IPS DF 19.7 (cell line): ENCODE data around the gene C22orf39.
"Not testable (repeated sequence)": the region's sequence is repeated elsewhere in the genome, so short reads cannot be mapped to it uniquely, and the experiment has no call there.

Experiments used
- DNase-seq: peaks from one replicate; pipeline ENCODE4 v3.0.0-alpha.2; 2013; ENCODE audit warnings: low read depth, low spot score

Gene C22orf39

DNA sequence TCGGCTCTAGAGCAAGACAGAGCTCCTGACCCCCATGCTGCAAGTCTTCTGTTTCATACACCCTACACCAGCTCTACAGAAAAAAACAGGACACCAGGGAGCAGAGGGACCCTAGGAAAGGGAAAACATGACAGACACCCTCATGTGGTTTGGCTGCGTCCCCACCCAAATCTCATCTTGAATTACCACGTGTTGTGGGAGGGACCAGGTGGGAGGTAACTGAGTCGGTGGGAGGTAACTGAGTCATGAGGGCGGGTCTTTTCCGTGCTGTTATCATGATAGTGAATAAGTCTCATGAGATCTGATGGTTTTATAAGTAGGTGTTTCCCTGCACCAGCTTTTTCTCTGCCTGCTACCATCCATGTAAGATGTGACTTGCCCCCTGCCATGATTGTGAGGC is 6.6 kb upstream of the C22orf39 start:
- DNase-seq = no peak

DNA sequence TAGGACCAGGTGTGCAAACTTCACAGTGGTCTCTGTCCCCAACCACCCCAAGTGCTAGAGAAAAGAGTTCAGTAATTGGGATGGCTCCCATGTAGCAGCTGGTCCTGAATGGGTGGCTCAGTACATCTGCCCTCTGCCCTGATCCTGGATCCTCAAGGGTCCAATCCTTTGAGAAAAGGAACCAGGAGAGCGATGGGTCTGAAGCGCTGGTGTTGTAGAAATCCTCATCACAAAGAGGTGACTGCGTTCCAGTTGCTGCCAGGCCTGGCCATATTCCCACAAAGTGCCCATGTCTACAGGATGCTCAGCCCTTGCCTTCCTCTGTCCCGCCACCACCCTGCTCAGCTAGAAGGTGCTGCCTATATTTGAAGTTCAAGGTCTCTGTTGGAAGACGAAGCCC is 6.2 kb upstream of the C22orf39 start:
- no peak for DNase-seq

DNA sequence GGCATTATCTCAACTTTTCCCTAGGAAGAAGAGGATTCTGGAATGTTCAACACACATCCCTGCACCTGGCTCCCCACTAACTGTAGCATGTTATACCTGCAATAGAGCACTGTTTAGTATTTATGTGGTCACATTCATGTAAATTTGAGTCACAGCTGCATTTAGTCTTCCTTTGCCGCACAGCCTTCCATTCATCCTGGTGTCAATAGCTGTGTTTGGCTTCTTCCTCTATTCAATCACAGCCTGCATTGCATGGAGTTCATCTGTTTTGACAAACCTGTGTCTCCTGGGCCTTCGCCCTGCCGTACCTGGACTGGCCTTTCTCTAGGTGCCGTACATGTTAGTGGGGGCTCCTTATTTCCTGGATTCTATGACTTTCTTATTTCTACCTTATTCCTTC is 4.1 kb upstream of the C22orf39 start:
- DNase-seq = no peak

DNA sequence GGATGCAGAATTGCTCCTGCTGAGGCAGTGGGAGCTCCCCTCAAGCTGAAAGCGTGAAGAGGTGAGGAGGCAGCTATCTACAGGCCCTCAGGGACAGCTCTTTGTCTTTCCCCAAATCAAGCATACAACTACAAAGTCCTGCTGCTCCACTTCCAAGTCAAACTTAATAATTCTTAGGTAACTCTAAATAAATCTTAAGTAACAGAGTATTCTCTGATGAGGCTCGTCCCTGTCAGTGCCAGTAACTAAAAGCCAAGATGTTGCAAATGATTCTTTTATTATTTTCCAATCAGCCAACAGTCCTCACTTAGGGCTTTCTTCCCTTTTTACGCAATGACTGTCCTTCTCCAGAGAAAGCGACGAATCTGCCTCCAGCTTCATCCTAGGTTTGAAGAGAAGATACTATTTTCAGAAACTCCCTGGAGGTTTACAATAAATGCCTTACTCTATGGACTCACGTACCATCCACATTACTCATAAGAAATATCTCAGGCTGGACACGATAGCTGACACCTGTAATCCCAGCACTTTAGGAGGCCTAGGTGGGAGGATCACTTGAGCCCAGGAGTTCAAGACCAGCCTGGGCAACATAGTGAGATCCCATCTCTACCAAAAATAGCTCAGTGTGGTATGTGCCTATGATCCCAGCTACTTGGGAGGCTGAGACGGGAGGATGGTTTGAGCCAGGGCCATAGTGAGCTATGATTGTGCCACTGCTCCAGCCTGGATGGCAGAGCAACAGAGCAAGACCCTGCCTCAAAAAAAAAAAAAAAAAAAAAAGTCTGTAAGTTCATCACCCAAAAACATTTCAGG is 3.1 kb upstream of the C22orf39 start:
- DNase-seq = no peak

DNA sequence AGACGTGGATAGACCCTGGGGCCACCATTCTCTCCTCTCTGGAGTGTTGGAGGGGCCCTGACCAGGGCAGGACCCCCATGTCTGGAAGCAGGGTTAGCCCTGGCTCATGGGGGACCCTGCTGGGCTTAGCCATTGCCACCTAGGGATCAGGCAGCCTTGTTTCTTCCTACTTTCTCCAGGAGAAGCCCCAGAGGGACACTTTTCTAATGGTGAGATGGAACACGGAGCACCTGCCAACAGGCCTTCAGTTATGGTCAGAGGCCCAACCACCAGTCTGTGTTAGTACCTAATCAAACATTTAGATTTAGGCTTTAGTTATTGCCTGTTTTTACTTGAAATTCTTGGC is 1.9 kb upstream of the C22orf39 start:
- no peak for DNase-seq

DNA sequence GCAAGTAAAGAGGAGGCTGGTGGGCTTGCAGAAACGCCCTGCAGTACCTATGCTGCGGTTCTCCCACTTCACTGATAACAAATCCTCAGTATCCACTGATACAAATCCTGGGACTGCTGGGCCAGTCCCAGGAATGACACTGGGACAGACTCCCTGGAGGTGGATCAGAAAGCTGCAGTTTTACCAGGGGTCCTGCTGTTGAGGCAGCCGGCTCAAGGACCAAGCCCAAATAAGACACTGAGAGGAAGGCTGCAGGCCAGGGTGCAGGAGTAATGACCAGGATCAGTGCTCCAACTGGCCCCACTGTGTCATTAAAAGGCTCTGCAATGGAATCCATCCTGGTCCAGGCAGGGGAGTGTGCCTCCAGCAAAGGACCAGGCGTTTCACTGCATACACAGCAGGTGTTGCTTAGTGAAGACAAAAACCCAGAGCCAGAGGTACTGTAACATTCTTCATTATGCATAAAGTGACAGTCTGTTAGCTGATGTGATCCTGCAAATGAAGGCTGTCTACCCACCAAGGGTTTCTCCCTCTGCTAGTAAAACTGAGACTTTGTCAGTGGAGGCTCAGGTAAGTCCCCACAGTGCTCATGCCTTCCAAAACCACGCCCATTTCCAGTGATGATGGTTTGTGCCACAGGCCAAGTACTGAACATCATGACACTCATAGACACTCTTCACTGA is 1.4 kb upstream of the C22orf39 start:
- no peak for DNase-seq

DNA sequence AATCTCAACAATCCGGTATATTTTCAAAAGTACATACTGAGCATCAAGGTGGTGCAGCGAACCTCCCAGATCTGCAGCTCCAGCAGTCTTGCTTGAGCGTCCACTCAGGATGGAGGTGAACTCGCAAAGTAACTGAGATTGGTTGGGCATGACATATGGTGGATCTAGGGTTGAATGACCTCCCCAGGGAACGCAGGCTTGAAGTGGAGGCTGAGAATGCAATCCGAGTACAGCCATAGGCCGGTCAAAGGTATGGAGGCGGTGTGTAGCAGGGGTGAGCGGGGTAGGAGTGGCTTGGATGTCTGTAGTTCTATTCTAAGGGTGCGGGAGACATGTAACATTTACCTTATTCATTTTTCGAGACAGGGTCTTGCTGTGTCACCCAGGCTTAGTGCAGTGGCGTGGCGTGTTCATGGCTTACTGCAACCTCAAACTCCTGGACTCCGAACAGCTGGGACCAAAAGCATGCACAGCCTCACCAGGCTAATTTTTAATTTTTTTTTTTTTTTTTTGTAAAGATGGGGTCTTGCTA is 631 bp upstream of the C22orf39 start:
- DNase-seq = no peak

DNA sequence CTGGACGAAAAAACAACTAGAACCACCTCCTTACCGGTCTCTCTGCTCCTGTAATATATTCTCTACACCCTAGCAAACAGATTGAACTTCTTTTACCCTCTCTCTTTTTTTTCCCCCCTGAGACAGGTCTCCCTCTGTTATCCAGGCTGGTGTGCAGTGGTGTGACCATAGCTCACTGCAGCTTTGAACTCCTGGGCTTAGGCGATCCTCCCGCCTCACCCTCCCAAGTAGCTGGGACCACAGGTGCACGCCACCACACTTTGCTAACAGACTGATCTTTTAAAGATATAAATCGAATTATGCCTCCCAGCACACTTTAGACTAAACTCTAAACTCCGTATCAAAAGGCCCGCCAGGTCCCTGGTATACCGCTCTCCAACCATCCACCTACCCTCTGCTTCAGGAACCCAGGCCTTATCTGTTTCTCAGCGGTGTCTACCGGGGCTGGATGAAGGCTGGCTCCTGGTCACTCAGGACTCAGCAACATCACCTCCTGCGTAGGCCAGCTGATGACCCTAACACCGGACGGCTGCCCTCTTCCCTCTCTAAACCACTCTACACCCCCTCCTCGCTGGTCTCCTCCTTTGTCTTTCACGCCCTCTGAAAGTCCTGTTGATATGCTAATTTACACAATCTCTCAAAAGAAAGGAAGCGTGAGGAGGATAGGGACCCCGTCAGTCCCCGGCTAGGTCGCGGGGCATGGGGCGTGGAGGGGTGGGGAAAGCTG is 745 bp downstream of the C22orf39 start:
- DNase-seq = no peak

DNA sequence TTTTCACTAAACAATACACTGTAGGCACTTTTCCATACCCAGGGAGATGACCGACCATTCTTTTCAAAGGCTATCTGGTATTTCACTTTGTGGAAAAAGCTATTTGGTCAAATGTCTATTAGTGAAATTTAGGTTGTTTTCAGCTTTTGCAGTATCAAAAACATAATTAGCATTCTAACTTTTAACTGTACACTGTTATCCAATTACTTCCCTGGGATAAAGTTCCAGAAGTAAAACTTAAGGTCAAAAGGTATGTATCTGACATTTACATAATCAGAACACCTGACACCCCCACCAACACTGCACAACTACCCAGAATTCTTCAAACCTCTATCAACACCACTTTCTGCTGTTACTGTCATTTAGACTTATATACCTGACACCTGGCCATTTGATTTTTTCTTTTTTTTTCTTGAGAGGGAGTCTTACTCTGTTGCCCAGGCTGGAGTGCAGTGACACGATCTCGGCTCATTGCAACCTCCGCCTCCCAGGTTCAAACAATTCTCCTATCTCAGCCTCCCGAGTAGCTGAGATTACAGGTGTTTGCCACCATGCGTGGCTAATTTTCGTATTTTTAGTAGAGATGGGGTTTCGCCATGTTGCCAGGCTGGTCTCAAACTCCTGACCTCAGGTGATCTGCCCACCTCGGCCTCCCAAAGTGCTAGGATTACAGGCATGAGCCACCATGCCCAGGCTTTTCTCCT is 2.1 kb downstream of the C22orf39 start:
- not testable (repeated sequence) for DNase-seq

DNA sequence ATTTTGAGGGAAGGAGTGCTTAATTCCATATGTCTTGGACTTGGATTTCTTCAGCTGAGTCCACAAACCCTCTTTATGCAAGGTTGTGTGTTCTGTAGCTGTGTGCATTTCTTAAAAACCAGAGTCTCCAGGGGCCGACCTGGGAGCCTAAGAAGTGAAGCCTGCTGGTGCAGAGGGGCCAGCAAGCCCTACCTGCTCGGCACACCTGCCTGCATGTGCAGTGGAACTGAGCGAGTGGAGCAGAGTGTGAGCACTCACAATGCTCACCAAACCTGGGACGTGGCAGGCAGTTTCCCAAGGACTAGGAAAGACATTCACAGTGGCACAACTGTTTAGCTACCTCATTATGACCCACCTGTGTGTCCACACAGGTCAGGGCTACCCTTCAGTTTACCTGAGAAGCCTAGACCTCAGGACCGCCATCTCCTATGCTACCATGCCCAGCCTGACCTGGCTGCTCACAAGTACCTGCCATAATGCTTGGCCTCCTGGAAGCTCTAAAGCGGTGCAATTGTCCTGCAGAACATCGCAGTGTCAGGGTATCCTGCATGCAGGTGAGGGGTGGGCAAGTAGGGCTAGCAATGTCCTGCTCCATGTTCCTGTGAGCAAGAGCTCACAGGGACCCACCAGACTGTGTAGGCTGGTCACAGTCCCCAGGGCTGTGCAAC is 3.8 kb downstream of the C22orf39 start:
- no peak for DNase-seq

DNA sequence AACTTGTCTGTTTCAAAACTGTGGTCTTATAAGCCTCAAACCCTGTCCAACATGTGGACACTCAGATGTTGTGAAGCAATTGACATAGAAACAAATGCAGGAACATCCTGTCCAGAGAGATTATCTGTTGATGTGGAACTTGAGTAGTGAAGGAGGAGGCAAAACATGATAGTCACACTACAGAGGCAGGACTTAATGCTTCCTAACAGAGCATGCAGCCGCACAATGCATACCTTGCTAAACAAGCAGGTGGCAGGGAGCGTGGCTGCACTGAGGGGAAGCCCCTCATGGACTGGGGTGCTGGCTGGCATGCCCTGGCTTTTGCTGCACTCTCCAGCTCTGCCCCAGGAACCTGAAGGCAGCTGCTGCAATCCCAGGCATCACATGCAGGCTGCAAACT is 5.3 kb downstream of the C22orf39 start:
- no peak for DNase-seq

DNA sequence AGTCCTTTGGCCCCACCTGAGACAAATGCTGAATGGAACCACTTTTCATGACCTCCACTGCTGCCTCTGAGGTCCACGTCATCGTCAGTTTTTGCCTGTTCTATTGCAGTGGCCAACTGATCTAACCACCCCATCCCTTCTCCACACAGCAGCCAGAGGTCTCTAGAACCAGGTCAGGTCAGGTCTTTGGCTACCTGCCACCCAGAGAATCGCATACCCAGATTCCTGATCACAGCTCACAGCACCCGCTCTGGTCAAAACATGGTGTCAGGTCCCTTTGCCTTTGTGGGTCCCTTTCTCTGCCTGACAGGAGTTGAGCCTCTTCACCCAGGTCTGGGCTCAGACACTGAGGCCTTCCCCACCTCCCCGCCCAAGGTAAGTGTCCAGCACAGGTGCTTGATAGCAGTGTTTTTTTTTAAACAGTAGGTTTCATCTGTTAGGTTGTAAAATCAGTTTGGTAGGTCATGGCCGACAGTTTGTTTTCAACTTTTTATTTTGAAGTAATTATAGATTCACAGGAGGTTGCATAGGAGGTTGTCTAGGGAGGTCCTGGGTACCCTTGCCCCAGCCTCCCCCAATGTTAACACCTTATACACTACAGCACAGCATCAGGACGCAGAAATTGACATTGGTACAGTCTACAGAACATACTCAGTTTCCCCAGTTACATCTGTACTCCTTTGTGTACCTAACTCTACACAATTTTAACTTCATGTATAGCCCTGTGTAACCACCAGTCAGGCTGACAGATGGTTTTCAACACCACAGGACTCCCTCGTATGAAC is 6.9 kb downstream of the C22orf39 start:
- no peak for DNase-seq

DNA sequence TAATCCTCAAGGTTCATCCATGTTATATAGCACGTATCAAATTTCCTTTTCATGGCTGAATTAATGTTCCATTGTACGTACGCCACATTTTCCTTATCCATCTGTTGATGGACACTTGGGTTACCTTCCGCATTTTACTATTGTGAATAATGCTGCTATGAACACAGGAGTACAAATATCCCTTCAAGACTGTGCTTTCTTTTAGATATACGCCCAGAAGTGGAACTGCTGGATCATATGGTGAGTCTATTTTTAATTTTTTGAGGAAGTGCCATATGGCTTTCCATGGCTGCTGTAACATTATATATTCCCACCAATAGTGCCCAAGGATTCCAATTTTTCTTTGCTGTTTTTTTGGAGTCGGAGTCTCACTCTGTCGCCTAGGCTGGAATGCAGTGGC is 9.2 kb downstream of the C22orf39 start:
- DNase-seq = no peak

DNA sequence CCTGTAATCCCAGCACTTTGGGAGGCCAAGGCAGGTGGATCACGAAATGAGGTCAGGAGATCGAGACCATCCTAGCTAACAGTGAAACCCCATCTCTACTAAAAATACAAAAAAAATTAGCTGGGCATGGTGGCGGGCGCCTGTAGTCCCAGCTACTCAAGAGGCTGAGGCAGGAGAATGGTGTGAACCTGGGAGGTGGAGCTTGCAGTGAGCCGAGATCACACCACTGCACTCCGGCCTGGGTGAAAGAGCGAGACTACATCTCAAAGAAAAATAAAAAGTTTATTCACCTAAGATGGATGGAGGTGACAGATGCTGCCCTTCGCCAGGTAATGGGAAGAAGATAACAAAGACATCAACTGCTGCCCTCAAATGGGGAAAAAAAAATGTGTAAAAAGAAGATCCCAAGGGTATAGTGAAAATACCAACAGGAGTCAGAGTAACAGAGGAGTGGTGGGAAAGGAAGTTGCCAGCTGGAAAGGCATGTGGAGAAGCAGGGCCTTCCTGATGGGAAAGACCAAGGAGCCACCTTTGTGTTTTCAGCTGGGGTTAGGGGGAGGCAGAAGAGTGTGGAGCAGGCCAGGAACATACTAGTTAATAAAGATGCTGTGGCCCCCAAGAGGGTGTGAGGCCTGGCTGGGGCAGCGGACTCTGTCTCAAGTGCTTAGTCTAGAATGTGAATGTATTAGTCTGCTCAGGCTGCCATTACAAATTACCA is 10.9 kb downstream of the C22orf39 start:
- not testable (repeated sequence) for DNase-seq

DNA sequence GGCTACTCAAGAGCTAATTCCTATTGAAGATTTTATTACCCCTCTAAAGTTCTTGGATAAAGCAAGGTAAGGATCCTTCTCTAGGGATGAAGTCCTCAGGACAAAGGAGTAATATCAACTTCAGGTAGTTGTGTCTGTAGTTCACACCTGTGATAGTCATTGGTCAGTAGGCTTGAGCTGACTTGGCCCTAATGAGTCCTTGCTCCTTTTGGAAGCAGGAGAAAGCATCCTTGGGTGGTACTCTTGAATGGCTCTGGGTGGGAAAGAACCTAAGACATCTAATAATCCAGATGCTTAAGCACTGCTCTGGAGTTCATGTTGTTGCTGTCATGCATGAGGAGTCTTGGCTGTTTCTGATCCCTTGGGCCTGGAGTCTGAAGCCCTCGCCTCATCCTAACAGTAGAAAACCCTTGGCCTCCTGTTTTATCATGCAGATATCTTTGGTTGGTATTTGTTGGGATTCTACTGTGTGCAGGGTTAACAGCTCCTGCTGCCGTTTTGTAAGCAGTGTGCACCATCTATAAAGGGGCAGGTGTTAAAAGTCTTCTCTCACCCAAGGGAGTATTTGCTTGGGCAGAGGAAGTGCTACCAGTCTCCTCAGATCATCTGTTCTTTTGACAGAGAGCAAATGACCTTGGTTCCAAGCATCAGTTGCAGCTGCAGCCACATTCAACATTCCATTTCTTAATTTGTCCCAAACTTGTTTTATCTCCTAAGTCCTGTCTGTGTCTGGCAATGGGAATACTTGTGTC is 12.5 kb downstream of the C22orf39 start:
- no peak for DNase-seq

DNA sequence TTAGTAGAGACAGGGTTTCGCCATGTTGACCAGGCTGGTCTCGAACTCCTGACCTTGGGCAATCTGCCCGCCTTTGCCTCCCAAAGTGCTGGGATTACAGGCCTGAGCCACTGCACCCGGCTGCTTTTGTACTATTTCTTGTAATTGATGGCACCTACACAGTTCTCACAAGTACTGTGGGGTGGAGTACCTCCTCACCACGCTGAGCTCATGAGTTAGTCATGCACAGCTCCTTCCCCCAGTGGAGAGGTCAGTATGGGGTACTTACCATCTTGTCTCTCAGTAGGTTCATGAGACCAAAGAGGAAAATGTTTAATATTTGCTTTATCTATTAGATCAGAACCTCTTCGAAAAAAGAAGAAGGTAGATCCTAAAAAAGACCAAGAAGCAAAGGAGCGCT is 13.1 kb downstream of the C22orf39 start:
- DNase-seq = no peak

DNA sequence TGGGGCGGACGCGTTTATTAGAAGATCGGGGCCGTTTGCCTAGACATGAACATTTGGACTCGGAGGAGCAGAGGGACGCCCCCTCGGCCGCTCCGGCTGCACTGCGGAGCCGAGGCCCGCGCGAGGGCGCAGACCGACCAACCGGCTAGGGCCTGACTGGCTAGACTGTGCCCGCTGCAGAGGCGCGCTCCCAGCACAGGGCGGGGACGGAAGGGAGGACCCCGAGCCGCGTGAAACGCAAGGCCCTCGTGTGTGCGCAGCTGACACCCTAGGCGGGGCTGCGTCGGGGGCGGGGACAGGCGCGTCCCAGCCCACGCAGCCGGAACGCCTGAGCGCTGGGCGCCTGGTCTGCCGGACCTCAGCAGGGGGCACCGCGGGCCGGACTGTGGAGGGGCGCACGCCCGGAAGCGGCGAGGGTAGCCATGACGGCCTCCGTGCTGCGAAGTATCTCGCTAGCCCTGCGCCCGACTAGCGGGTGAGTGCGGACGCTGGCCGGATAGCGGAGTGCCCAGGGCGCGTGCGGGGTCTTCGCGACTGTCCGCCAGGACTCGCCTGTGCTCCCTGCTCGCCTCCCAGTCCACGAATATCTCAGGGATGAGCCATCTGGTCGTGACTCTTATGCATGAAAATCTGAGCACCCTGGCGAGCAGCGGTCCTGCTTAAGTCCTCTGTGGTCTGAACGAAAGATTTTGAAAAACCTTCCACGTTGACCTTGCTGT is 15.2 kb downstream of the C22orf39 start, which contains the start of gene MRPL40:
Gene MRPL40, plus strand, starts transcription at position 413 of the 719 bp plus-strand sequence. Its CDS starts 10 bp downstream, at position 423.
- no peak for DNase-seq

DNA sequence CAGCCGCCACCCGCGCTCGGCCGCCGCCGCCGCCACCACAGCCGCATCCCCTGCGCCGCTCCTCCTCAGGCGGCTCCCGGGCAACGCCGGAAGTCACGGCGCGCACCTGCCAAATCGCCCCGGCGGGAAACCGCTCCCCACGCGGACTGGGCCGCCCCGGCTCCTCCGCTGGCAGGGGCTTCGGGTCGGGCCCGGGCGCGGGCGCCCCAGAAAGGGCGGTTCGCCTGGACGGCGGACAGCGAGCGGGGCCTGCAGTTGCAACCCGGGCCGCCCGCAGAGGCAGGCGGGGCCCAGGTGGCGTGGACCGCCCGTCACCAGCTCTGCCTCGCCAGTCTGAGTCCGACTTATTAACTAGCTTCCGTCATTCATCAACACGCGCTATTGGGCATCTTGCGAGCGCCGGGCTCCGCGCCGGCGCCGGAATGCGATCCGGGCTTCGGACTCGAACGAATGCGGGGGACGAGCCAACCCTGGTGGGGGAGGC is 15.8 kb downstream of the C22orf39 start, which contains the start of gene HIRA:
Gene HIRA, minus strand, starts transcription at position 85 of the 484 bp plus-strand sequence. CDS start 257 bp downstream, outside the sequence.
- no peak for DNase-seq
